Mesodermal cell (in vitro differentiated cells): Measurements from ENCODE around the gene TMEM185A.

Experiments used
- H3K27ac ChIP-seq: 2 replicates; pipeline ENCODE4 v1.7.0; 2013; ENCODE audit warnings: mild to moderate bottlenecking, low read depth, low read length, moderate library complexity; ENCODE audit not compliant: severe bottlenecking
- H3K36me3 ChIP-seq: 2 replicates; pipeline ENCODE4 v1.7.1; 2013; ENCODE audit warnings: mild to moderate bottlenecking, low read length, moderate library complexity; ENCODE audit not compliant: control insufficient read depth, insufficient read depth
- H3K4me1 ChIP-seq: one replicate; pipeline ENCODE4 v1.7.1; 2013; ENCODE audit warnings: mild to moderate bottlenecking, low read length; ENCODE audit not compliant: insufficient read depth, control insufficient read depth, poor library complexity, severe bottlenecking
- H3K4me3 ChIP-seq: 2 replicates; pipeline ENCODE4 v1.7.0; 2013; ENCODE audit warnings: low read length, control low read depth, mild to moderate bottlenecking; ENCODE audit not compliant: insufficient read depth, poor library complexity, severe bottlenecking; ENCODE audit errors: extremely low read depth
- H3K9me3 ChIP-seq: 2 replicates; pipeline ENCODE4 v1.7.1; 2013; ENCODE audit warnings: mild to moderate bottlenecking, low read length, moderate library complexity; ENCODE audit not compliant: control insufficient read depth
- WGBS, 2 experiments: methylation state at CpG; one replicate each; pipeline ENCODE4 v1.1.5; 2013; ENCODE audit warnings: missing lambda C conversion rate in 2 of 2; ENCODE audit not compliant: insufficient coverage in 2 of 2; 5-methylcytosine and 5-hydroxymethylcytosine counted together

Gene TMEM185A

DNA sequence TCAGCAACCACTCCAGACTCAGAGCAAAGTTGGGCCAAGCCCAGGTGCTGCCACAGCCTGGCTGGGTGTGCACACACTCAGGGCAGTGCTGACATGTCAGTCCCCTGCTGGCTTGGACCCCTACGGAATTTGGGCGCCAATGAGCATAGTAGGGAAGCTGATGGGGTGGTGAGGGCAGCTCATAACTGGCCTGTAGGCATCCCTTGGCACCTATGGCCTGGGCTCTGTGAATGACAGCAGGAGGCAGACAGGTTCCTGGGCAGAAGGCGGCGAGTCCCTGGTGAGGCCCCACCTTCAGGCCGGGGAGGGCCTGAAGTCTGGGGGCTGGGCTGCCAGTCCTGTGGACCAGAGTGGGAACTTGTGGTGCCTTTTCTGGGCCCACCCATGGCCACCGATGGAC lies 15.9 kb upstream of the TMEM185A start:
- WGBS, 2 experiments: 80 to 100% methylated on average over 1 to 2 of the region's 6 CpGs
- H3K36me3 ChIP-seq: no peaks in the 10 kb centered on the region
- H3K4me3 ChIP-seq: no peak overlapping the region
- no peaks in the 10 kb centered on the region for H3K9me3 ChIP-seq
- no peak overlapping the region for H3K27ac ChIP-seq
- H3K4me1 ChIP-seq: no peaks in the 10 kb centered on the region

DNA sequence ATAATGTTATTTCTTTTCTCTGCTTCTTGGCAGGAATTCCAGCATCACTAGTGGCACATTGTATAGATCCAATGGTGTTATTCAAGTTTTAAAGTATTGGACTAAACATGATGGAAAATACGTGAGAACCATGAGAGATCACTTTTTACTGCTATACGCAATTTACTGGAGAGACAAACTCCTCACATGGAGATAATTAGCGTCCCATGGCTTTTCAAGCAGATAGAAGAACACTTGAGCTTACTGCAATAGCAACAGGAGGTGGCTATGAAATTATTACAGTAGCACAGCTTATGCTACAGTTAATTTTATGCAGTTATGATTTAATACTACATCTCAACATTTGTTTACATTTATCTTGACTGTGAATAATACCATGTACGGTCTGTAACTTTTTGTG lies 11.9 kb upstream of the TMEM185A start:
- Histone ChIP-seq H3K36me3 (no peaks in the 10 kb centered on the region), H3K4me1 (no peaks in the 10 kb centered on the region), H3K9me3 (no peaks in the 10 kb centered on the region), H3K27ac (no peak overlapping the region), H3K4me3 (no peak overlapping the region)
- WGBS, 2 experiments: 100% methylated on average over 1 of the region's 4 CpGs; no CpG with 5 or more reads in 1 of the 2 experiments

DNA sequence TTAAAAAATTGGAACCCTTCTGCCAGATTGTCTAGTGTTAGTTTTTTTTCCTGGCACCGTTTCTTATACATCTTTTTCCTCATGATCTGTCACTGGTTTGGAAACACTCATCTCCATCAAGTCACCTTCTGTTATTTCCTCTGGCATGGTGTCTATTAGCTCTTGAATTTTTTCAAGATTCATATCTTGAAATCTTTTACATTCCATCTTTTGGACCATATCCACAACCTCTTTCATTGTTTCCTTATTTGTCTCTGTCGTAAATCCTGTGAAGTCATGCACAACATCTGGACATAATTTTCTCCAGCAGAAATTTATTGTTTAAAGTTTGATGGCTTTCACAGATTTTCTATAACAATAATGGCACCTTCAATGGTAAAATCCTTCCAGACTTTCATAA lies 10.2 kb upstream of the TMEM185A start:
- Histone ChIP-seq H3K27ac (no peak overlapping the region), H3K9me3 (no peaks in the 10 kb centered on the region), H3K4me1 (no peaks in the 10 kb centered on the region), H3K36me3 (no peaks in the 10 kb centered on the region), H3K4me3 (no peak overlapping the region)
- 67 to 100% methylated on average over 1 of the region's 2 CpGs for WGBS, 2 experiments

GRCh38 chrX:149641432-149641831 lies 9.8 kb upstream of the TMEM185A start:
- Histone ChIP-seq H3K36me3 (no peaks in the 10 kb centered on the region), H3K9me3 (no peaks in the 10 kb centered on the region), H3K4me1 (no peaks in the 10 kb centered on the region), H3K4me3 (no peak overlapping the region), H3K27ac (no peak overlapping the region)
- 86% methylated on average over 1 of the region's 3 CpGs; no CpG with 5 or more reads in 1 of the 2 experiments for WGBS, 2 experiments

- 100% methylated on average over 1 of the region's 3 CpGs; no CpG with 5 or more reads in 1 of the 2 experiments for WGBS, 2 experiments
- no peaks in the 10 kb centered on the region for H3K36me3 ChIP-seq
- no peaks in the 10 kb centered on the region for H3K4me1 ChIP-seq
- H3K27ac ChIP-seq: no peak overlapping the region
- no peaks in the 10 kb centered on the region for H3K9me3 ChIP-seq
- no peak overlapping the region for H3K4me3 ChIP-seq
These were observed 8.0 kb upstream of the TMEM185A start for GRCh38 chrX:149639568-149639967.

GRCh38 chrX:149638860-149639259 lies 7.3 kb upstream of the TMEM185A start:
- Histone ChIP-seq H3K4me1 (no peaks in the 10 kb centered on the region), H3K27ac (no peak overlapping the region), H3K4me3 (no peak overlapping the region), H3K36me3 (no peaks in the 10 kb centered on the region), H3K9me3 (no peaks in the 10 kb centered on the region)

DNA sequence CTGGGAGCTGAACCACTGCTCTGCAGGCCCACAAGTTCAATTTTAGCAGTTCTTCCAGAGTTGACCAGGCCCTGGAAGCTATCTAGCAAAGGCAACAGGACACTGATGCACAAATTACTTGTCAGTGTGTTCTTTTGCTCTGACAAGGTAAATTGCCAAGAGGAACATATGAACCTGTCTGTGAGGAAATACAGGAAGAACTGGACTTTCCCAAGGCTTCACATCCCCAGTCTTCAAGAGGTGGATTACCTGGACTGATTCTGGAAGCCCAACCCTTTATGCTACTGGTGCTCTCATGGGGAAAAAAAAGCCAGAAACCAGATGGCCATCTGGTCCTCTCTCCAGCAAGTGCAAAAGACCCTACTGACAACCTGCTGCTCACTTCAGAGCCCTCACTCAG lies 1.9 kb upstream of the TMEM185A start:
- Histone ChIP-seq H3K36me3 (peaks cover 4% of the 10 kb centered on the region), H3K4me1 (peaks cover 6% of the 10 kb centered on the region), H3K4me3 (no peak overlapping the region), H3K27ac (no peak overlapping the region), H3K9me3 (no peaks in the 10 kb centered on the region)

- peaks cover 10% of the 10 kb centered on the region for H3K36me3 ChIP-seq
- H3K4me3 ChIP-seq: peak overlapping the region; percentile 61
- no peak overlapping the region for H3K27ac ChIP-seq
- H3K4me1 ChIP-seq: peaks cover 14% of the 10 kb centered on the region
- H3K9me3 ChIP-seq: no peaks in the 10 kb centered on the region
- 2% methylated on average over 11 of the region's 16 CpGs; no CpG with 5 or more reads in 1 of the 2 experiments for WGBS, 2 experiments
These were observed 835 bp downstream of the TMEM185A start for GRCh38 chrX:149630681-149631233.

DNA sequence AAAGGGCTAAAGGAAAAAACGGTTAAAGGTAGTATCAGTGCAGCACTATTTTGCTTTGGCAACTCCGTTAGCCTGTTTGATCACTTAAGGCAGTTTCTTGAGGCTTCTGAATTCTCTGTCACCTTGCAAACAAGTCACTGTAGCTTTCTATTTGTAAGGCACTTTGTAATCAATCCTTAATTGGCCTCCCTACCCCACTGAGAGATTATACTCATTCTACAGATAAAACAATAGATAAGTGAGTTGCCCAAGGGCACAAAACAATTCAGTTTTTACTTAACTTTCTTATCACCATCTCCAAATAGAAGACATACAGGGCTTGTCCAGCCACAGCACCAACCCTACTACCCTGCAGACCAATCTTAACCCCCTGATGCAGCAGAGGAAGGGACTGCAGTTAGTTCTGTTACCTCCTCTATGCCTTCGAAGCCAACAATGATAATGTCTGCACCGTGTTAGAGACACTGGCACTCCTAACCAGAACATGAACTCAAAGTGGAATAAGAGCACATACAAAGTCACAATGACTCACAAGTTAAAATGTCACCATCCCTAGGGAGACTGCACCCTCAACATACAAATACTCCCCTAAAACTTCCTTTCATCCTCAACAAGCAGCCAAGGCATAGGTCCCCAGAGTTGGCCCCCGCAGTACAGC lies 1.7 kb downstream of the TMEM185A start:
- H3K36me3 ChIP-seq: peaks cover 10% of the 10 kb centered on the region
- peaks cover 14% of the 10 kb centered on the region for H3K4me1 ChIP-seq
- whole genome bisulfite sequencing, 2 experiments: 66% methylated on average over 3 of the region's 5 CpGs; no CpG with 5 or more reads in 1 of the 2 experiments
- no peaks in the 10 kb centered on the region for H3K9me3 ChIP-seq
- peak overlapping the region; percentile 61 for H3K4me3 ChIP-seq
- H3K27ac ChIP-seq: no peak overlapping the region

DNA sequence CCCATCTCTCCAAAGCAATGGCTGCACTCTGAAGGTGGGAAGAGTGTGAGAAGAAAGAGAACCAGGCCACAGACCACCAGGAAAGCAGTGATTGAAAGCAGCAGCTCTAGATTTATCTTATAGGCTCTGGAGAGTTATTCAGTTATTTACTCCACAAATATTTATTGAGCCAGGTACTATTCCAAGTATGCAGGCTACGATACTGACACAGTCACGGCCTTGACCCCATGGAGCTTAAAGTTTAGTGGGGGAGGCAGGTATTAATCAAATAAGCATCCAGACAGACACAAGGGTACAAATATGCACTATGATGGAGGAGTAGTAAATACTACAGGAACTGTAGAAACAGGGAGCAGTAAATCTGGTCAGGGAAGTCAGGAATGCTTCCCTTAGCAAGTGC lies 2.8 kb downstream of the TMEM185A start:
- Histone ChIP-seq H3K27ac (no peak overlapping the region), H3K9me3 (no peaks in the 10 kb centered on the region), H3K4me3 (no peak overlapping the region), H3K36me3 (peaks cover 10% of the 10 kb centered on the region), H3K4me1 (peaks cover 14% of the 10 kb centered on the region)
- no CpG with 5 or more reads among the region's 2 CpGs for WGBS, 2 experiments

DNA sequence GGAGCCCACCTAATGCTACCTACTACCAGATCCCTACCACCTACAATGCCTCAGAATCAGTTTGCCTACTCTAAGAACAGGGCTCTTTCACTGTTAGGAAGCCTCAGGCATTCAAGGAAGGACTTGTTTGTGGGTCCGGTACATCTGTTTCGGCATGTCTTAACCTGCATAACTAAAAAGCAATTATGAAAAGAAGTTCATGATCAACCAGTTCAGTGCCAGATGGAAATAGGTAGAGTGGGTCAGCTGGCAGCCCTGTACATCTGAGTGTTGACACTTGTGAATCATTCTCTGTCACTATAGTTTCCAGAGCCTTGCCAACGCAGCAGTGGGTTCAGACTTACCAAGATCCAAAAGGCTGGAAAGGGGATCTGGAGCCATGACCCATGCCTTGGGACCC lies 3.3 kb downstream of the TMEM185A start:
- Histone ChIP-seq H3K4me3 (no peak overlapping the region), H3K36me3 (peaks cover 10% of the 10 kb centered on the region), H3K27ac (no peak overlapping the region), H3K9me3 (no peaks in the 10 kb centered on the region), H3K4me1 (peaks cover 14% of the 10 kb centered on the region)
- WGBS, 2 experiments: 100% methylated on average over 1 of the region's 3 CpGs; no CpG with 5 or more reads in 1 of the 2 experiments
